OCI-LY3 (cell line): ENCODE measurements around the gene SSR1.

Source experiments
- EZH2phosphoT487 ChIP-seq: fragments of 200-600 bp; shearing (Covaris generic); IDR thresholded peaks from 2 replicates; pipeline ENCODE4 v1.6.1; 2018; ENCODE audit warnings: antibody characterized with exemption, mixed run types, low read depth
- TF ChIP-seq, protein P1 (sequence below): fragments of 200-600, 300-600 bp; sonication (generic); IDR thresholded peaks from 2 replicates; pipeline ENCODE4 v1.5.1; 2014; ENCODE audit warnings: antibody characterized with exemption, low read length, low read depth

DNA sequence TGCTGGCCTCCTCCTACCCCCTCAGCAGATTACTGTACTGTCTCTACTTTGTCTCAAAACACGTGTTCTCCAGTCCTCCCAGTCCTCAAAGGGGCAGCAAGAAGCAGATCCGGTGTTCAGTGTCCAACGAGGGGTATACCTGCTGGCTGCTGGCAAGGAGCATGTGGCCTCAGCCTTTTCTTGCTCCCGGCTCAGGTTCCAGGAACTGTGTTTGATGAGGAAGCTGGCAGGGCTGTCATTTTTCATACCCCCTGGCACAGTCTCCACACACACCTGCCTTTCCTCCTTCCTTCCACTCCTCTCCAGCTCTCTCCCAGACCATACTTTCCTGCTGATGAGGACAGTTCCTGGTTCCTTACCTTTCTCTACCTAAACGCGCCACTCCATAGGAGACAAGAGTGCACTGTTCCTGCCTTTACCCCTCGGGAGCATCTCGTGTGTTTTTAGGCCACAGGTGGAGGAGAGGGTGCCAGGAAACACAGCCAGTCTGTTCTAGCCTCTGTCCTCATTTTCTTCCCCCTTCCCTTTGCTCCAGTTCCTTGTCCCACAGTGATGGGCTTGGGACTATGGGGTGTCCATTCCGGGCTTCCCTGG lies 77.2 kb downstream of the SSR1 start:
- TF ChIP-seq EZH2phosphoT487 = no peak
- TF ChIP-seq, protein P1, sequence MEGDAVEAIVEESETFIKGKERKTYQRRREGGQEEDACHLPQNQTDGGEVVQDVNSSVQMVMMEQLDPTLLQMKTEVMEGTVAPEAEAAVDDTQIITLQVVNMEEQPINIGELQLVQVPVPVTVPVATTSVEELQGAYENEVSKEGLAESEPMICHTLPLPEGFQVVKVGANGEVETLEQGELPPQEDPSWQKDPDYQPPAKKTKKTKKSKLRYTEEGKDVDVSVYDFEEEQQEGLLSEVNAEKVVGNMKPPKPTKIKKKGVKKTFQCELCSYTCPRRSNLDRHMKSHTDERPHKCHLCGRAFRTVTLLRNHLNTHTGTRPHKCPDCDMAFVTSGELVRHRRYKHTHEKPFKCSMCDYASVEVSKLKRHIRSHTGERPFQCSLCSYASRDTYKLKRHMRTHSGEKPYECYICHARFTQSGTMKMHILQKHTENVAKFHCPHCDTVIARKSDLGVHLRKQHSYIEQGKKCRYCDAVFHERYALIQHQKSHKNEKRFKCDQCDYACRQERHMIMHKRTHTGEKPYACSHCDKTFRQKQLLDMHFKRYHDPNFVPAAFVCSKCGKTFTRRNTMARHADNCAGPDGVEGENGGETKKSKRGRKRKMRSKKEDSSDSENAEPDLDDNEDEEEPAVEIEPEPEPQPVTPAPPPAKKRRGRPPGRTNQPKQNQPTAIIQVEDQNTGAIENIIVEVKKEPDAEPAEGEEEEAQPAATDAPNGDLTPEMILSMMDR = no peak
